ENCODE measurements around the gene SCAF1. TPM values are rescaled to one million over a fixed set of nuclear protein-coding genes. Genes with fewer than 3 reads are reported as not detected.

The SCAF1 gene
- total and polyA plus RNA-seq, 2 of the 13 experiments (the other 11 are each of a cell fraction or from before 2014, with no cell fraction given): 3.3 to 6.1 TPM

GRCh38 chr19:49641688-49642491 lies at the start of gene SCAF1 (continued):
- TF ChIP-seq HES4 (CRISPR knock-in tag; IDR thresholded peaks at IDR 0.05; ENCODE audit: borderline replicate concordance) (no peak), NBN (conservative IDR thresholded peaks at IDR 0.05) (no peak), ZSCAN21 (CRISPR knock-in tag; IDR thresholded peaks at IDR 0.05; ENCODE audit: borderline replicate concordance) (no peak), HOMEZ (CRISPR knock-in tag; IDR thresholded peaks at IDR 0.05; ENCODE audit: low read depth) (no peak), ZNF615 (CRISPR knock-in tag; IDR thresholded peaks at IDR 0.05; ENCODE audit: borderline replicate concordance) (no peak), ARNTL (CRISPR knock-in tag; IDR thresholded peaks at IDR 0.05) (no peak), CEBPG (CRISPR knock-in tag; IDR thresholded peaks at IDR 0.05) (peak; percentile 68), ZNF569 (CRISPR knock-in tag; IDR thresholded peaks at IDR 0.05; ENCODE audit: borderline replicate concordance) (no peak; the same call in 1 of the 2 replicates), NR3C1 (CRISPR knock-in tag; IDR thresholded peaks at IDR 0.05) (no peak), PCBP2 (optimal IDR thresholded peaks at IDR 0.05; ENCODE audit: low read depth, low read length, poor library complexity, severe bottlenecking) (no peak), ZNF143 (CRISPR knock-in tag; IDR thresholded peaks at IDR 0.05) (peak; percentile 95), ZNF639 (CRISPR knock-in tag; conservative IDR thresholded peaks at IDR 0.05) (peak; percentile 96), ZNF597 (CRISPR knock-in tag; IDR thresholded peaks at IDR 0.05) (0 out of 2 replicates have a peak, but pooled peaks have one; percentile 63), FOXM1 (CRISPR knock-in tag; IDR thresholded peaks at IDR 0.05) (no peak), ZNF761 (CRISPR knock-in tag; conservative IDR thresholded peaks at IDR 0.05) (no peak), TCF7L2 (IDR thresholded peaks at IDR 0.05; ENCODE audit: low read depth, low read length) (no peak), NFE2 (CRISPR knock-in tag; IDR thresholded peaks at IDR 0.05) (no peak), ZNF570 (CRISPR knock-in tag; IDR thresholded peaks at IDR 0.05; ENCODE audit: borderline replicate concordance) (no peak), NPAS2 (CRISPR knock-in tag; IDR thresholded peaks at IDR 0.05; ENCODE audit: borderline replicate concordance) (no peak), SIX4 (CRISPR knock-in tag; IDR thresholded peaks at IDR 0.05) (0 out of 2 replicates have a peak, but pooled peaks have one; percentile 23), ZNF703 (CRISPR knock-in tag; IDR thresholded peaks at IDR 0.05; ENCODE audit: borderline replicate concordance) (no peak; the same call in 1 of the 2 replicates)
- TF ChIP-seq, protein P1, sequence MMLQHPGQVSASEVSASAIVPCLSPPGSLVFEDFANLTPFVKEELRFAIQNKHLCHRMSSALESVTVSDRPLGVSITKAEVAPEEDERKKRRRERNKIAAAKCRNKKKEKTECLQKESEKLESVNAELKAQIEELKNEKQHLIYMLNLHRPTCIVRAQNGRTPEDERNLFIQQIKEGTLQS (CRISPR knock-in tag; IDR thresholded peaks at IDR 0.05): peak; percentile 65; the same call in 1 of the 2 replicates
- TF ChIP-seq, protein P2, sequence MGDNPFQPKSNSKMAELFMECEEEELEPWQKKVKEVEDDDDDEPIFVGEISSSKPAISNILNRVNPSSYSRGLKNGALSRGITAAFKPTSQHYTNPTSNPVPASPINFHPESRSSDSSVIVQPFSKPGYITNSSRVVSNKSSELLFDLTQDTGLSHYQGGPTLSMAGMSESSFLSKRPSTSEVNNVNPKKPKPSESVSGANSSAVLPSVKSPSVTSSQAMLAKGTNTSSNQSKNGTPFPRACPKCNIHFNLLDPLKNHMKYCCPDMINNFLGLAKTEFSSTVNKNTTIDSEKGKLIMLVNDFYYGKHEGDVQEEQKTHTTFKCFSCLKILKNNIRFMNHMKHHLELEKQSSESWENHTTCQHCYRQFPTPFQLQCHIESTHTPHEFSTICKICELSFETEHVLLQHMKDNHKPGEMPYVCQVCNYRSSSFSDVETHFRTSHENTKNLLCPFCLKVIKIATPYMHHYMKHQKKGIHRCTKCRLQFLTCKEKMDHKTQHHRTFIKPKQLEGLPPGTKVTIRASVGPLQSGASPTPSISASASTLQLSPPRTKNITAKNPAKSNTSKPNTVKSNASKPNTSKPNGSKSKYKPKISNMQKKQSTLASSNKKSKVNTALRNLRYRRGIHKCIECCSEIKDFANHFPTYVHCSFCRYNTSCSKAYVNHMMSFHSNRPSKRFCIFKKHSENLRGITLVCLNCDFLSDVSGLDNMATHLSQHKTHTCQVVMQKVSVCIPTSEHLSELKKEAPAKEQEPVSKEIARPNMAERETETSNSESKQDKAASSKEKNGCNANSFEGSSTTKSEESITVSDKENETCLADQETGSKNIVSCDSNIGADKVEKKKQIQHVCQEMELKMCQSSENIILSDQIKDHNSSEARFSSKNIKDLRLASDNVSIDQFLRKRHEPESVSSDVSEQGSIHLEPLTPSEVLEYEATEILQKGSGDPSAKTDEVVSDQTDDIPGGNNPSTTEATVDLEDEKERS (CRISPR knock-in tag; IDR thresholded peaks at IDR 0.05): peak; percentile 2; the same call in 1 of the 2 replicates

All from HepG2 (cell line).